Adrenal gland (tissue), 5 donors: ENCODE data around the gene NLRC5.

ENCODE experiments used
- POLR2A ChIP-seq, 2 donors: fragments of 450-650 bp; IDR thresholded peaks; one replicate each; pipeline ENCODE4 v1.6.1; 2017; ENCODE audit warnings: antibody characterized with exemption in 2 of 2, mild to moderate bottlenecking in 2 of 2, moderate library complexity in 1 of 2
- TF ChIP-seq, protein P1 (sequence below), 6 experiments: fragments of 450-650 bp in 4 of 6; fragments of 200-600 bp in 2 of 6; sonication (generic) in 1 of 6; IDR thresholded peaks; 1 replicate in 5 of 6; 2 replicates in 1 of 6; pipeline versions ENCODE4 v1.5.1 to v1.8.0; 2016 to 2021; ENCODE audit warnings: antibody characterized with exemption in 6 of 6, mild to moderate bottlenecking in 2 of 6, moderate library complexity in 1 of 6
- donor health status: DM: no; HTN: no; CAD: no.

DNA sequence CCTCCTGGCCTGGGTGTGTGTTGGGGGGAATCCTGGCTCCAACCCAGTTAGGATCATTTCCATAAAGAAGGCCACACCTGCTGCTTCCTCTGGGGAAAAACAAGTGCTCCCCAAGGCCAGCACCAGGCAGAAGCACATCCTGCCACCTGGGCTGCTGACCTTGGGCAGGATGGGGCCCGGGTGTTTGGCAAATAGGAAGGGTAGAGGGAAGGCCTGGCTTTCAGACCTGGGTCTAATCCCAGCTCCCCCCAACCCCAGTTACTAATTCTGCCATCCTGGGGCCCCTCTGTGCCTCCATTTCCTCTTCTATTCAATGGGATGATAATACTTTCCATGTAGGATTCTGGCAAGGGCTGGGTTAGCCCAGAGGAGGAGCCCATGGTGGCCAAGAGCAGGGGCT lies 3.0 kb upstream of the NLRC5 start:
- TF ChIP-seq, protein P1, sequence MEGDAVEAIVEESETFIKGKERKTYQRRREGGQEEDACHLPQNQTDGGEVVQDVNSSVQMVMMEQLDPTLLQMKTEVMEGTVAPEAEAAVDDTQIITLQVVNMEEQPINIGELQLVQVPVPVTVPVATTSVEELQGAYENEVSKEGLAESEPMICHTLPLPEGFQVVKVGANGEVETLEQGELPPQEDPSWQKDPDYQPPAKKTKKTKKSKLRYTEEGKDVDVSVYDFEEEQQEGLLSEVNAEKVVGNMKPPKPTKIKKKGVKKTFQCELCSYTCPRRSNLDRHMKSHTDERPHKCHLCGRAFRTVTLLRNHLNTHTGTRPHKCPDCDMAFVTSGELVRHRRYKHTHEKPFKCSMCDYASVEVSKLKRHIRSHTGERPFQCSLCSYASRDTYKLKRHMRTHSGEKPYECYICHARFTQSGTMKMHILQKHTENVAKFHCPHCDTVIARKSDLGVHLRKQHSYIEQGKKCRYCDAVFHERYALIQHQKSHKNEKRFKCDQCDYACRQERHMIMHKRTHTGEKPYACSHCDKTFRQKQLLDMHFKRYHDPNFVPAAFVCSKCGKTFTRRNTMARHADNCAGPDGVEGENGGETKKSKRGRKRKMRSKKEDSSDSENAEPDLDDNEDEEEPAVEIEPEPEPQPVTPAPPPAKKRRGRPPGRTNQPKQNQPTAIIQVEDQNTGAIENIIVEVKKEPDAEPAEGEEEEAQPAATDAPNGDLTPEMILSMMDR (IDR thresholded peaks at IDR 0.05): no peak
- TF ChIP-seq POLR2A (IDR thresholded peaks at IDR 0.05): no peak
